Activated T-helper 9 cell treated with anti-CD3 and anti-CD28 coated beads, Interleukin-2, amount 50 U/mL, for 16 hours (primary cell): ENCODE data around the gene NMD3.
A peak's percentile ranks its signal among the peaks of the same experiment; 100 is the strongest.
"Not testable (repeated sequence)": the region's sequence is repeated elsewhere in the genome, so short reads cannot be mapped to it uniquely, and the experiment has no call there.

Experiments used
- DNase-seq: peaks from one replicate; pipeline ENCODE4 v3.0.0-alpha.2; 2020; ENCODE audit warnings: low read depth

NMD3 gene

GRCh38 chr3:161220850-161221753, at the start of gene NMD3:
Gene NMD3 (plus strand): TSS chr3:161221311. CDS start chr3:161222014, 703 bp downstream.
- DNase-seq, result peak; percentile 86

- DNase-seq, result no peak
These were observed 49.2 kb upstream of the NMD3 start for GRCh38 chr3:161171639-161172552.

- DNase-seq, result no peak
These were observed 45.6 kb upstream of the NMD3 start for GRCh38 chr3:161175506-161175905.

GRCh38 chr3:161177991-161178390, 43.1 kb upstream of the NMD3 start:
- no peak for DNase-seq

- not testable (repeated sequence) for DNase-seq
These were observed 39.7 kb upstream of the NMD3 start for GRCh38 chr3:161181371-161181770.

- DNase-seq, result no peak
These were observed 34.1 kb upstream of the NMD3 start for GRCh38 chr3:161187046-161187445.

GRCh38 chr3:161197855-161198850, 23.0 kb upstream of the NMD3 start:
- no peak for DNase-seq

- no peak for DNase-seq
These were observed 21.2 kb upstream of the NMD3 start for GRCh38 chr3:161199926-161200325.

GRCh38 chr3:161203485-161204098, 17.5 kb upstream of the NMD3 start:
- DNase-seq, result no peak

GRCh38 chr3:161208931-161209330, 12.2 kb upstream of the NMD3 start:
- no peak for DNase-seq

- no peak for DNase-seq
These were observed 8.8 kb upstream of the NMD3 start for GRCh38 chr3:161212171-161212771.

GRCh38 chr3:161212906-161213305, 8.2 kb upstream of the NMD3 start:
- DNase-seq, result no peak

GRCh38 chr3:161213644-161214043, 7.5 kb upstream of the NMD3 start:
- DNase-seq, result no peak

- no peak for DNase-seq
These were observed 5.9 kb upstream of the NMD3 start for GRCh38 chr3:161215185-161215584.

- DNase-seq, result no peak
These were observed 3.6 kb upstream of the NMD3 start for GRCh38 chr3:161217496-161217895.

GRCh38 chr3:161219495-161219894, 1.6 kb upstream of the NMD3 start:
- no peak for DNase-seq

GRCh38 chr3:161221806-161222600, 892 bp downstream of the NMD3 start:
- DNase-seq, result no peak

GRCh38 chr3:161222662-161223061, 1.6 kb downstream of the NMD3 start:
- DNase-seq, result no peak

GRCh38 chr3:161224786-161225185, 3.7 kb downstream of the NMD3 start:
- DNase-seq, result no peak
